Left ventricle myocardium inferior (tissue), 1 donor: Measurements from ENCODE around the gene IGSF23. TPM values are rescaled to one million over a fixed set of nuclear protein-coding genes. Genes with fewer than 3 reads are reported as not detected.

Source experiments
- DNase-seq: peaks from one replicate; pipeline ENCODE4 v3.0.0-alpha.2; 2020
- H3K27ac ChIP-seq: fragments of 200-600 bp; replicated peaks from 2 replicates; pipeline ENCODE4 v1.8.0; 2021
- H3K27me3 ChIP-seq: fragments of 200-600 bp; 2 replicates; pipeline ENCODE4 v1.8.0; 2021; ENCODE audit warnings: low read depth
- H3K36me3 ChIP-seq: fragments of 200-600 bp; 2 replicates; pipeline ENCODE4 v1.8.0; 2021
- H3K4me1 ChIP-seq: fragments of 200-600 bp; 2 replicates; pipeline ENCODE4 v1.8.0; 2021
- H3K4me3 ChIP-seq: fragments of 200-600 bp; 2 replicates; pipeline ENCODE4 v1.8.0; 2021; ENCODE audit warnings: mild to moderate bottlenecking, moderate library complexity
- H3K9me3 ChIP-seq: fragments of 200-600 bp; replicated peaks from 2 replicates; pipeline ENCODE4 v1.8.0; 2021
- intact Hi-C: fragments of 100-400 bp; cut with micrococcal nuclease; formaldehyde crosslinking; loops from one replicate; pipeline ENCODE4 v1.11.0; 2022
- total RNA-seq: library from RNA; stranded (reverse); fragmentation: NEBNext Ultra II Directional; extraction: Animal tissue kit (Norgen Biotek cat#: 25700); gene quantifications from one replicate; pipeline ENCODE4 v1.2.1, GENCODE V29; 2021
- TF ChIP-seq, protein P1 (sequence below): fragments of 200-600 bp; IDR thresholded peaks from 2 replicates; pipeline ENCODE4 v1.8.0; 2021; ENCODE audit warnings: antibody characterized with exemption, mild to moderate bottlenecking, borderline replicate concordance
- donor health status: DM: no; HTN: yes; CAD: no; lungs with severe emphysema.

Gene IGSF23
- total RNA-seq, 1 donor from 2014 or later, result not detected

DNA sequence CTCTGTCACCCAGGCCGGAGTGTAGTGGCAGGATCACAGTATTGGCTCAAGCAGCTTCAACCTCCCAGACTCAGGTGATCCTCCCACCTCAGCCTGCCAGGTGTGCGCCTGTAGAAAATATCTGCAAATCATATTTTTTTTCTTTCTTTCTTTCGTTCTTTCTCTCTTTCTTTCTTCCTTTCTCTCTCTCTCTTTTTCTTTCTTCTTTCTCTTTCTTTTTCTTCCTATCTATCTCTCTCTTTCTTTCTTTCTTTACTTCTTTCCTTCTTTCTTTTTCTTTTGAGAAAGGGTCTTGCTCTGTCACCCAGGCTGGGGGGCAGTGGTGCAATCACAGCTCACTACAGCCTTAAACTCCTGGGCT lies 16.3 kb upstream of the IGSF23 start:
- Histone ChIP-seq H3K27ac (no peak overlapping the region), H3K27me3 (peaks cover 4% of the 10 kb centered on the region), H3K4me3 (no peak overlapping the region), H3K9me3 (peaks cover 5% of the 10 kb centered on the region), H3K36me3 (no peaks in the 10 kb centered on the region), H3K4me1 (peaks cover 11% of the 10 kb centered on the region)
- intact Hi-C loops, result no loop called here
- no peak for DNase-seq
- TF ChIP-seq, protein P1, sequence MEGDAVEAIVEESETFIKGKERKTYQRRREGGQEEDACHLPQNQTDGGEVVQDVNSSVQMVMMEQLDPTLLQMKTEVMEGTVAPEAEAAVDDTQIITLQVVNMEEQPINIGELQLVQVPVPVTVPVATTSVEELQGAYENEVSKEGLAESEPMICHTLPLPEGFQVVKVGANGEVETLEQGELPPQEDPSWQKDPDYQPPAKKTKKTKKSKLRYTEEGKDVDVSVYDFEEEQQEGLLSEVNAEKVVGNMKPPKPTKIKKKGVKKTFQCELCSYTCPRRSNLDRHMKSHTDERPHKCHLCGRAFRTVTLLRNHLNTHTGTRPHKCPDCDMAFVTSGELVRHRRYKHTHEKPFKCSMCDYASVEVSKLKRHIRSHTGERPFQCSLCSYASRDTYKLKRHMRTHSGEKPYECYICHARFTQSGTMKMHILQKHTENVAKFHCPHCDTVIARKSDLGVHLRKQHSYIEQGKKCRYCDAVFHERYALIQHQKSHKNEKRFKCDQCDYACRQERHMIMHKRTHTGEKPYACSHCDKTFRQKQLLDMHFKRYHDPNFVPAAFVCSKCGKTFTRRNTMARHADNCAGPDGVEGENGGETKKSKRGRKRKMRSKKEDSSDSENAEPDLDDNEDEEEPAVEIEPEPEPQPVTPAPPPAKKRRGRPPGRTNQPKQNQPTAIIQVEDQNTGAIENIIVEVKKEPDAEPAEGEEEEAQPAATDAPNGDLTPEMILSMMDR, result no peak

DNA sequence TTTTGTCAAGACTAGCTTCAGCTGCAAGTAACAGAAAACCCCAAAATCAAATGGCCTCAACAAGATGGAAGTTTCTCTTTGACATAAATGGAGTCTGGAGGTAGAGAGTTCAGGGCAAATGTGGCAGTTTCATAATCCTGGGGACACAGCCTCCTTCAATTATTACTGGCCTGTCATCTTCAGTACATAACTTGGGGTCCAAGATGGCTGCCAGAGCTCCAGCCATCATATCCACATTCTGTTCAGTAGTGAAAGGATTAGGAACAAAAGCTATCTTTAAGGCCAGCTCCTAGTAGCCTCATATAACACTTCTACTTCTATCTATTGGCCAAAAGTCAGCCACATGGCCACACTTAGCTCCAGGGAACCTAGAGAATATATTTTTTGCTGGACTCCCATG lies 15.0 kb upstream of the IGSF23 start:
- TF ChIP-seq, protein P1, result no peak
- intact Hi-C loops, result no loop called here
- peaks cover 4% of the 10 kb centered on the region for H3K27me3 ChIP-seq

DNA sequence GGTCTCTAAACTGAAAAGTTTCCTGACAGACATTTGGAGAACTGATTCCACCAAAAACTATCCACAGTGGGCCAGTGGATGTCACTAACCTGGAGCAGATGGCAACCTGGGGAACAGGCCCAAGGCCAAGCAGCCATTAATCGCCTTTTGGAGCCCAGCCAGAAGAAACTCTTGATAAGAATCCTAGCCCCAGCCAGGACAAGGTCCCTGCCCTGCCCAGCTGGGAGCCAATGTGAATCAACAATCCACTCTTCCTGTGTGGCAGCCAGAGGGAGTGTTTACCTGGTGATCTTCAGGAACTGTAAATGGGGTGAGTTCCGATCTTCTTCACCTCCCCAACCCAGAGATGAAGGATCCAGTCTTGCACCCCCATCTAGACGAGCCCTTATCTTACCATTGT lies 14.5 kb upstream of the IGSF23 start:
- peaks cover 5% of the 10 kb centered on the region for H3K9me3 ChIP-seq
- H3K4me3 ChIP-seq, result no peak overlapping the region
- peaks cover 10% of the 10 kb centered on the region for H3K4me1 ChIP-seq
- H3K27me3 ChIP-seq, result peaks cover 4% of the 10 kb centered on the region
- TF ChIP-seq, protein P1, result no peak
- intact Hi-C loops, result no loop called here
- DNase-seq, result no peak
- no peaks in the 10 kb centered on the region for H3K36me3 ChIP-seq
- no peak overlapping the region for H3K27ac ChIP-seq

More for the DNA sequence above, 15.0 kb upstream of the IGSF23 start:
- no peak overlapping the region for H3K27ac ChIP-seq
- H3K4me1 ChIP-seq, result peaks cover 5% of the 10 kb centered on the region
- no peaks in the 10 kb centered on the region for H3K36me3 ChIP-seq
- H3K4me3 ChIP-seq, result no peak overlapping the region
- peaks cover 5% of the 10 kb centered on the region for H3K9me3 ChIP-seq
- no peak for DNase-seq

DNA sequence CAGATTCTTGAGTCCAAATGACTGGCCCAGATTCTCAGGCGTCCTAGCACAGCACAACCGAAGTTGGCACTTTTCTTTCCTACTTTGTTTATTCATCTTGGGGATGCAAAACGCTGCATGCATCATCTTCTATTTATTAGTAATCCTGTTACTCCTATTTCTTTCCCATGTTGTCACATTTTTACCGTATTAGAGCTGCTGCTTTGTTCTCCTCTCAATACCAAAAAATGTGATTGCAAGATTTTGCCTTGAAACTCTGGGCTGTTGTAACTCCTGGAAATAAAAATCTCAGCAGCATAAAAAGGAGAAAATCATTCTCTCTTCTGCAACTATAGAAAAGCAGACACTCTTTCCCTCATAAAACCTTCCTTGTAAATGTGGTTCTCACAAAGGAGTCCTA lies 12.9 kb upstream of the IGSF23 start:
- H3K36me3 ChIP-seq, result no peaks in the 10 kb centered on the region
- peaks cover 17% of the 10 kb centered on the region for H3K4me1 ChIP-seq
- peaks cover 4% of the 10 kb centered on the region for H3K27me3 ChIP-seq
- DNase-seq, result no peak
- H3K27ac ChIP-seq, result no peak overlapping the region
- H3K9me3 ChIP-seq, result peaks cover 5% of the 10 kb centered on the region
- intact Hi-C loops, result no loop called here
- TF ChIP-seq, protein P1, result no peak
- no peak overlapping the region for H3K4me3 ChIP-seq

DNA sequence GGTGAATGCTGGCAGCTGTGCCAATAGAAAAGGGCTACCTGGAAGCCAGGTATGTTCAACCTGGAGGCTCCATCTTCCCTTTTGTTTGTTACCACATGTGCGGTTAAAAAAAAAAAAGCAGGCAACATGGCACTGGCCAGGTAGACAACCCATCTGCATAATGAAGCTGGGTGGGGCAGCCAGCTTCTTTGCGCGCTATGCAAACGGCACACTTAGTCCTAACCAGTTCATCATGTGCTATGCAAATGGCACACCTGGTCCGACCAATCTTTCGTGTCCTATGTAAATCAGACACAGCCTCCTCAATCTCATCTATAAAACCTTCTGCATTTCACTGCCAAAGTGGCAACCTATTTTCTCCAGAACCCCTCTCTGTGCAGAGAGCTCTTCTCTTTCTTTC lies 11.3 kb upstream of the IGSF23 start:
- no peak for DNase-seq
- Histone ChIP-seq H3K4me3 (no peak overlapping the region), H3K9me3 (peaks cover 5% of the 10 kb centered on the region), H3K27me3 (no peaks in the 10 kb centered on the region), H3K4me1 (peaks cover 24% of the 10 kb centered on the region), H3K27ac (no peak overlapping the region), H3K36me3 (no peaks in the 10 kb centered on the region)
- TF ChIP-seq, protein P1, result no peak
- intact Hi-C loops, result no loop called here
